ENCODE measurements around the gene MAP3K13.

MAP3K13 gene

GRCh38 chr3:185335799-185336198, 27.1 kb upstream of the MAP3K13 start:
- Histone ChIP-seq H3K27me3 (ENCODE audit: insufficient read depth, low read length) (no peaks in the 10 kb centered on the region), H3K36me3 (ENCODE audit: insufficient read depth, low read length) (no peaks in the 10 kb centered on the region), H3K9ac (ENCODE audit: low read length) (no peak overlapping the region), H3K9me2 (ENCODE audit: low read depth, low read length) (no peaks in the 10 kb centered on the region), H4K20me1 (ENCODE audit: insufficient read depth, low read length) (no peaks in the 10 kb centered on the region), H3F3A (ENCODE audit: insufficient read depth, low read length) (no peaks in the 10 kb centered on the region), H3K4me2 (ENCODE audit: low read length) (no peak overlapping the region), H3K79me2 (ENCODE audit: insufficient read depth, low read length) (no peaks in the 10 kb centered on the region), H3K4me1 (ENCODE audit: insufficient read depth, low read length, severe bottlenecking) (no peaks in the 10 kb centered on the region), H3K4me3 (ENCODE audit: low read depth, low read length, poor library complexity, severe bottlenecking) (no peak overlapping the region), H3K9me3 (ENCODE audit: low read length) (no peaks in the 10 kb centered on the region), H3K27ac (ENCODE audit: low read depth, low read length, poor library complexity, severe bottlenecking) (no peak overlapping the region), H2AFZ (ENCODE audit: low read length) (no peak overlapping the region)
- no peak for TF ChIP-seq CTCF (IDR thresholded peaks at IDR 0.05; ENCODE audit: low read length)
- no peak for TF ChIP-seq EZH2 (IDR thresholded peaks at IDR 0.05; ENCODE audit: borderline replicate concordance, low read length)

GRCh38 chr3:185337231-185337816, 25.6 kb upstream of the MAP3K13 start:
- Histone ChIP-seq H3K36me3 (ENCODE audit: insufficient read depth, low read length) (no peaks in the 10 kb centered on the region), H3F3A (ENCODE audit: insufficient read depth, low read length) (no peaks in the 10 kb centered on the region), H3K9me3 (ENCODE audit: low read length) (no peaks in the 10 kb centered on the region), H2AFZ (ENCODE audit: low read length) (no peak overlapping the region), H4K20me1 (ENCODE audit: insufficient read depth, low read length) (no peaks in the 10 kb centered on the region), H3K27ac (ENCODE audit: low read depth, low read length, poor library complexity, severe bottlenecking) (no peak overlapping the region), H3K4me1 (ENCODE audit: insufficient read depth, low read length, severe bottlenecking) (no peaks in the 10 kb centered on the region), H3K4me2 (ENCODE audit: low read length) (no peak overlapping the region), H3K9me2 (ENCODE audit: low read depth, low read length) (no peaks in the 10 kb centered on the region), H3K27me3 (ENCODE audit: insufficient read depth, low read length) (no peaks in the 10 kb centered on the region), H3K79me2 (ENCODE audit: insufficient read depth, low read length) (no peaks in the 10 kb centered on the region), H3K4me3 (ENCODE audit: low read depth, low read length, poor library complexity, severe bottlenecking) (no peak overlapping the region), H3K9ac (ENCODE audit: low read length) (no peak overlapping the region)
- TF ChIP-seq CTCF (IDR thresholded peaks at IDR 0.05; ENCODE audit: low read length) (no peak), EZH2 (IDR thresholded peaks at IDR 0.05; ENCODE audit: borderline replicate concordance, low read length) (no peak)

GRCh38 chr3:185339945-185340344, 23.0 kb upstream of the MAP3K13 start:
- Histone ChIP-seq H3K79me2 (ENCODE audit: insufficient read depth, low read length) (no peaks in the 10 kb centered on the region), H2AFZ (ENCODE audit: low read length) (no peak overlapping the region), H3F3A (ENCODE audit: insufficient read depth, low read length) (no peaks in the 10 kb centered on the region), H3K27me3 (ENCODE audit: insufficient read depth, low read length) (no peaks in the 10 kb centered on the region), H3K27ac (ENCODE audit: low read depth, low read length, poor library complexity, severe bottlenecking) (no peak overlapping the region), H3K9me3 (ENCODE audit: low read length) (no peaks in the 10 kb centered on the region), H3K9me2 (ENCODE audit: low read depth, low read length) (no peaks in the 10 kb centered on the region), H3K36me3 (ENCODE audit: insufficient read depth, low read length) (no peaks in the 10 kb centered on the region), H3K4me2 (ENCODE audit: low read length) (no peak overlapping the region), H3K4me1 (ENCODE audit: insufficient read depth, low read length, severe bottlenecking) (no peaks in the 10 kb centered on the region), H3K9ac (ENCODE audit: low read length) (no peak overlapping the region), H4K20me1 (ENCODE audit: insufficient read depth, low read length) (no peaks in the 10 kb centered on the region), H3K4me3 (ENCODE audit: low read depth, low read length, poor library complexity, severe bottlenecking) (no peak overlapping the region)
- no peak for TF ChIP-seq CTCF (IDR thresholded peaks at IDR 0.05; ENCODE audit: low read length)
- TF ChIP-seq EZH2 (IDR thresholded peaks at IDR 0.05; ENCODE audit: borderline replicate concordance, low read length): no peak
